LNCAP (cell line): ENCODE measurements around the gene ZFP1.

Experiments
- CTCF ChIP-seq: fragments of 450-650 bp; IDR thresholded peaks from 2 replicates; pipeline ENCODE4 v1.5.1; 2017; ENCODE audit warnings: mild to moderate bottlenecking

The ZFP1 gene

DNA sequence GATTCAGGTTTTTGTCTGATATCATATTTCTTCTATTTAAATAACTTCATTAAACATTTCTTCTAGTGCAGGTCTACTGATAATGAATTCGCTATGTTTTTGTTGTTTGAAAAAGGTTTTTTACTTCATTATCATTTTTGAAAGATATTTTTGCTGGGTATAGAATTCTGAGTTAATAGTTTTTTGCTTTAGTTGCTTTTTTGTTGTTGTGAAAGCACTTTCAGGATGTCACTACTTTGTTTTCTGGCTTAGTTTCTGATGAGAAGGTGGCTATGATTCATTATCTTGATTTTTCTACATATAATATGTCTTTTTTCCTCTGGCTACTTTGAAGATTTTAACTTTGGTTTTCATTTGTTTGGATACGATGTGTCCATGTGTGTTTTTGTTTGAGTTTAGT is 3.5 kb downstream of the ZFP1 start:
- no peak for TF ChIP-seq CTCF

GRCh38 chr16:75152635-75153034 is 4.3 kb downstream of the ZFP1 start:
- TF ChIP-seq CTCF, result no peak

DNA sequence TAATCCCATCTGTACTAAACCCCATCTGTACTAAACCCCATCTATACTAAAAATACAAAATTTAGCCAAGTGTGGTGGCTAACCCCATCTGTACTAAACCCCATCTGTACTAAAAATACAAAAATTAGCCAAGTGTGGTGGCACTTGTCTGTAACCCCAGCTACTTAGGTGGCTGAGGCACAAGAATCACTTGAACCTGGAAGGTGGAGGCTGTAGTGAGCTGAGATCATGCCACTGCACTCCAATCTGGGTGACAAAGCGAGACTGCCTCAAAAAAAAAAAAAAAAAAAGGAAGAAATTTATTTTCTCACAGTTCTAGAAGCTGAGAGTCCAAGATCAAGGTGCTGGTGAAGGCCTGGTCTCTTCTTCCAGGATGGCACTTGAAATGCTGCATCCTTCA is 12.1 kb downstream of the ZFP1 start:
- no peak for TF ChIP-seq CTCF

GRCh38 chr16:75169899-75170405 is 21.6 kb downstream of the ZFP1 start:
- TF ChIP-seq CTCF, result no peak

- TF ChIP-seq CTCF, result no peak
Observed at GRCh38 chr16:75172578-75172977, 24.3 kb downstream of the ZFP1 start.

- no peak for TF ChIP-seq CTCF
Observed at GRCh38 chr16:75175074-75175473, 26.8 kb downstream of the ZFP1 start.

DNA sequence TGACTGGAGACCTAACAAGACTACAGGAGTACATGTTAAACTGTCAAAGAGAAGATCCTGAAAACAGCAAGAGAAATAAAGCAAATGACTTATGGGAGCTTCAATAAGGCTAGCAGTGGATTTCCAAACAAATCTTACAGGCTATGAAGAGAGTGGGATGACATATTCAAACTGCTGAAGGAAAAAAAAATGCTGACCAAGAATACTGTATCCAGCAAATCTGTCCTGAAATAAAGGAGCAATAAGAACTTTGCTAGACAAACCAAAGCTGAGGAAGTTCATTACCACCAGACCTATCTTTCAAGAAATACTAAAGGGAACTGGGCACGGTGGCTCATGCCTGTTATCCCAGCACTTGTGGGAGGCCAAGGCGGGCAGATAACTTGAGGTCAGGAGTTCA is 28.6 kb downstream of the ZFP1 start:
- no peak for TF ChIP-seq CTCF

- no peak for TF ChIP-seq CTCF
Observed at GRCh38 chr16:75179208-75179607, 30.9 kb downstream of the ZFP1 start.
